HEK293 (cell line): ENCODE results near the gene CBS.

ENCODE experiments used
- CTCF ChIA-PET: fragments of 350-600 bp; formaldehyde crosslinking; extraction: SDS; loops from one replicate; lab custom pipeline; 2021; ENCODE audit warnings: antibody characterized with exemption; lab: Yijun Ruan, JAX
- POLR2A ChIA-PET: fragments of 300-600 bp; formaldehyde crosslinking; extraction: SDS; loops from one replicate; lab custom pipeline; 2020; ENCODE audit warnings: antibody characterized with exemption, inconsistent platforms; lab: Yijun Ruan, JAX
- H3K27ac ChIP-seq: fragments of 200-500 bp; sonication (Bioruptor generic); 2 replicates; pipeline ENCODE4 v1.5.1; 2014; ENCODE audit warnings: low read depth, low read length, control low read depth, inconsistent platforms; ENCODE audit errors: extremely low read depth
- H3K36me3 ChIP-seq, 2 experiments: fragments of 200-500 bp in 1 of 2; sonication (Bioruptor generic) in 1 of 2; 1 replicate in 1 of 2; 2 replicates in 1 of 2; pipeline ENCODE4 v1.5.1; 2014 to 2017; ENCODE audit warnings: inconsistent platforms in 2 of 2, low read length in 2 of 2; ENCODE audit not compliant: control insufficient read depth in 2 of 2, insufficient read depth in 1 of 2
- H3K4me1 ChIP-seq: fragments of 200-500 bp; sonication (Bioruptor generic); 2 replicates; pipeline ENCODE4 v1.5.1; 2014; ENCODE audit warnings: mild to moderate bottlenecking, low read length, inconsistent platforms; ENCODE audit not compliant: control insufficient read depth, insufficient read depth
- H3K4me3 ChIP-seq: 2 replicates; pipeline ENCODE4 v1.5.1; 2011; ENCODE audit warnings: low read depth, mild to moderate bottlenecking, control low read depth, low read length, moderate library complexity
- H3K9me3 ChIP-seq: fragments of 200-500 bp; sonication (Bioruptor generic); 2 replicates; pipeline ENCODE4 v1.5.1; 2014; ENCODE audit warnings: low read depth, low read length, inconsistent platforms; ENCODE audit not compliant: control insufficient read depth, insufficient read depth
- GLIS2 ChIP-seq: fragments of 450-650 bp; formaldehyde crosslinking; IDR thresholded peaks from 2 replicates; pipeline ENCODE4 v1.5.1; 2016; ENCODE audit warnings: missing biosample characterization, missing genetic modification characterization
- MEIS1 ChIP-seq: sonication (generic); formaldehyde crosslinking; IDR thresholded peaks from 2 replicates; pipeline ENCODE4 v1.8.1; 2022; ENCODE audit warnings: missing genetic modification reagents, mild to moderate bottlenecking, borderline replicate concordance
- PBX3 ChIP-seq: sonication (generic); formaldehyde crosslinking; IDR thresholded peaks from 2 replicates; pipeline ENCODE4 v1.8.1; 2022; ENCODE audit warnings: mild to moderate bottlenecking, moderate library complexity, missing genetic modification reagents
- PRDM4 ChIP-seq: fragments of 450-650 bp; formaldehyde crosslinking; IDR thresholded peaks from 2 replicates; pipeline ENCODE4 v1.5.1; 2017; ENCODE audit warnings: missing biosample characterization, missing genetic modification characterization
- PRDM6 ChIP-seq: fragments of 450-650 bp; formaldehyde crosslinking; IDR thresholded peaks from 2 replicates; pipeline ENCODE4 v1.5.1; 2017; ENCODE audit warnings: missing biosample characterization, missing genetic modification characterization
- SP7 ChIP-seq: fragments of 450-650 bp; formaldehyde crosslinking; IDR thresholded peaks from 2 replicates; pipeline ENCODE4 v1.5.1; 2016; ENCODE audit warnings: missing biosample characterization, missing genetic modification characterization
- TSHZ1 ChIP-seq: fragments of 450-650 bp; formaldehyde crosslinking; IDR thresholded peaks from 2 replicates; pipeline ENCODE4 v1.5.1; 2016; ENCODE audit warnings: missing biosample characterization, missing genetic modification characterization, borderline replicate concordance
- ZBTB1 ChIP-seq: fragments of 450-650 bp; formaldehyde crosslinking; IDR thresholded peaks from 2 replicates; pipeline ENCODE4 v1.5.1; 2016; ENCODE audit warnings: missing biosample characterization, missing genetic modification characterization
- ZBTB44 ChIP-seq: fragments of 450-650 bp; IDR thresholded peaks from 2 replicates; pipeline ENCODE4 v1.5.1; 2018; ENCODE audit warnings: missing biosample characterization, mild to moderate bottlenecking, missing genetic modification characterization
- ZFP69B ChIP-seq: fragments of 450-650 bp; formaldehyde crosslinking; IDR thresholded peaks from 2 replicates; pipeline ENCODE4 v1.5.1; 2016; ENCODE audit warnings: missing biosample characterization, missing genetic modification characterization
- ZIC2 ChIP-seq: fragments of 450-650 bp; formaldehyde crosslinking; IDR thresholded peaks from 2 replicates; pipeline ENCODE4 v1.5.1; 2016; ENCODE audit warnings: missing biosample characterization, missing genetic modification characterization
- ZNF211 ChIP-seq: fragments of 450-650 bp; formaldehyde crosslinking; IDR thresholded peaks from 2 replicates; pipeline ENCODE4 v1.5.1; 2016; ENCODE audit warnings: low read depth, missing biosample characterization, missing genetic modification characterization
- ZNF23 ChIP-seq: fragments of 450-650 bp; formaldehyde crosslinking; IDR thresholded peaks from 2 replicates; pipeline ENCODE4 v1.5.1; 2016; ENCODE audit warnings: missing biosample characterization, missing genetic modification characterization, borderline replicate concordance
- ZNF362 ChIP-seq: fragments of 450-650 bp; formaldehyde crosslinking; IDR thresholded peaks from 2 replicates; pipeline ENCODE4 v1.5.1; 2016; ENCODE audit warnings: missing biosample characterization, missing genetic modification characterization
- ZNF433 ChIP-seq: fragments of 450-650 bp; formaldehyde crosslinking; IDR thresholded peaks from 2 replicates; pipeline ENCODE4 v1.5.1; 2016; ENCODE audit warnings: missing biosample characterization, missing genetic modification characterization, low read depth
- ZNF449 ChIP-seq: fragments of 450-650 bp; formaldehyde crosslinking; IDR thresholded peaks from 2 replicates; pipeline ENCODE4 v1.5.1; 2017; ENCODE audit warnings: missing biosample characterization, mild to moderate bottlenecking, missing genetic modification characterization, moderate library complexity
- ZNF521 ChIP-seq: fragments of 450-650 bp; formaldehyde crosslinking; IDR thresholded peaks from 2 replicates; pipeline ENCODE4 v1.5.1; 2017; ENCODE audit warnings: missing biosample characterization, mild to moderate bottlenecking, missing genetic modification characterization
- ZNF558 ChIP-seq: fragments of 450-650 bp; formaldehyde crosslinking; IDR thresholded peaks from 2 replicates; pipeline ENCODE4 v1.5.1; 2016; ENCODE audit warnings: missing biosample characterization, missing genetic modification characterization
- ZNF747 ChIP-seq: fragments of 450-650 bp; formaldehyde crosslinking; IDR thresholded peaks from 2 replicates; pipeline ENCODE4 v1.5.1; 2016; ENCODE audit warnings: missing biosample characterization, missing genetic modification characterization
- ZNF776 ChIP-seq: fragments of 450-650 bp; formaldehyde crosslinking; IDR thresholded peaks from 2 replicates; pipeline ENCODE4 v1.5.0; 2017; ENCODE audit warnings: missing biosample characterization, missing genetic modification characterization, borderline replicate concordance

Gene CBS

GRCh38 chr21:43021756-43022600, 53.7 kb downstream of the CBS start:
- ChIA-PET CTCF (no interaction called here), POLR2A (no interaction called here)
- no peaks in the 10 kb centered on the region for H3K9me3 ChIP-seq
- no peak overlapping the region for H3K4me3 ChIP-seq
- H3K36me3 ChIP-seq: peaks cover 0 to 59% of the 10 kb centered on the region in 2 experiments; a peak in 2 of 3 replicates
- TF ChIP-seq ZNF776 (tag by site-specific recombination) (no peak), ZIC2 (peak; percentile 64)
- H3K27ac ChIP-seq: no peak overlapping the region
- H3K4me1 ChIP-seq: no peaks in the 10 kb centered on the region

- no peak overlapping the region for H3K27ac ChIP-seq
- POLR2A ChIA-PET: no interaction called here
- H3K4me1 ChIP-seq: no peaks in the 10 kb centered on the region
- CTCF ChIA-PET: no interaction called here
- H3K4me3 ChIP-seq: no peak overlapping the region
- peaks cover 0 to 66% of the 10 kb centered on the region in 2 experiments; a peak in 2 of 3 replicates for H3K36me3 ChIP-seq
- no peaks in the 10 kb centered on the region for H3K9me3 ChIP-seq
- TF ChIP-seq ZFP69B (tag by site-specific recombination): no peak
- TF ChIP-seq MEIS1 (CRISPR knock-in tag): no peak
- no peak for TF ChIP-seq ZNF433 (tag by site-specific recombination)
- TF ChIP-seq ZNF23 (tag by site-specific recombination): no peak
- no peak for TF ChIP-seq PRDM4 (tag by site-specific recombination)
- no peak for TF ChIP-seq TSHZ1 (tag by site-specific recombination)
- TF ChIP-seq ZNF776 (tag by site-specific recombination): no peak
- no peak for TF ChIP-seq SP7 (tag by site-specific recombination)
- TF ChIP-seq ZNF521 (tag by site-specific recombination): no peak
- no peak for TF ChIP-seq ZBTB44
- no peak for TF ChIP-seq PRDM6
- no peak for TF ChIP-seq PBX3 (CRISPR knock-in tag)
- no peak for TF ChIP-seq ZNF211 (tag by site-specific recombination)
- no peak for TF ChIP-seq ZNF558 (tag by site-specific recombination)
- no peak for TF ChIP-seq ZBTB1
- no peak for TF ChIP-seq GLIS2 (tag by site-specific recombination)
- no peak for TF ChIP-seq ZNF747 (tag by site-specific recombination)
- no peak for TF ChIP-seq ZNF449 (tag by site-specific recombination)
- TF ChIP-seq ZNF362 (tag by site-specific recombination): no peak
Measured at GRCh38 chr21:43021191-43021590, 54.4 kb downstream of the CBS start.
